ENCODE data around the gene HSH2D.
"Not testable (repeated sequence)": the region's sequence is repeated elsewhere in the genome, so short reads cannot be mapped to it uniquely, and the experiment has no call there.

Gene HSH2D

GRCh38 chr19:16168465-16169081 is 25.1 kb downstream of the HSH2D start:
- no peak overlapping the region for H2AK5ac ChIP-seq (ENCODE audit: low read depth, low read length)

GRCh38 chr19:16170134-16170533 is 26.6 kb downstream of the HSH2D start:
- no peak overlapping the region for H3K23ac ChIP-seq (ENCODE audit: low read depth, low read length, poor library complexity)
- peaks cover 0 to 3% of the 10 kb centered on the region in 2 donors for H3K9me3 ChIP-seq (replicated peaks in 1 of 2; ENCODE audit: control insufficient read depth in 2 of 2, insufficient read depth in 1 of 2, low read depth in 1 of 2, low read length in 2 of 2)

More at GRCh38 chr19:16168465-16169081, 25.1 kb downstream of the HSH2D start:
- peak overlapping the region; percentile 7 for H2AFZ ChIP-seq (ENCODE audit: low read length)
- H3K23ac ChIP-seq (ENCODE audit: low read depth, low read length, poor library complexity), result no peak overlapping the region
- H2BK12ac ChIP-seq (ENCODE audit: low read length), result no peak overlapping the region
- no peak overlapping the region for H3K14ac ChIP-seq (ENCODE audit: low read length)
- H3K27ac ChIP-seq (replicated peaks; ENCODE audit: low read length), result no peak overlapping the region
- no peak overlapping the region for H3K4me3 ChIP-seq (ENCODE audit: low read length in 2 of 2)
- no peak overlapping the region for H2BK5ac ChIP-seq (ENCODE audit: low read length)
- H3K9ac ChIP-seq (ENCODE audit: low read depth, low read length, poor library complexity), result no peak overlapping the region
- WGBS, 2 donors (ENCODE audit: extremely low coverage in 2 of 2, insufficient read length in 2 of 2, insufficient replicate concordance in 1 of 2), result no CpG with 5 or more reads among the region's 2 CpGs
- H3K27me3 ChIP-seq (ENCODE audit: control insufficient read depth in 3 of 3, insufficient read depth in 3 of 3, low read depth in 1 of 3, low read length in 3 of 3), result no peaks in the 10 kb centered on the region
- H3K36me3 ChIP-seq (replicated peaks in 1 of 2; ENCODE audit: control insufficient read depth in 2 of 2, insufficient read depth in 2 of 2, low read length in 2 of 2), result no peaks in the 10 kb centered on the region
- H3K9me3 ChIP-seq (replicated peaks in 1 of 2; ENCODE audit: control insufficient read depth in 2 of 2, insufficient read depth in 1 of 2, low read depth in 1 of 2, low read length in 2 of 2), result peaks cover 0 to 2% of the 10 kb centered on the region in 2 donors
- no peak overlapping the region for H4K91ac ChIP-seq (ENCODE audit: low read depth, low read length, poor library complexity)
- H4K8ac ChIP-seq (ENCODE audit: low read depth, low read length), result no peak overlapping the region
- no peaks in the 10 kb centered on the region for H3K4me1 ChIP-seq (ENCODE audit: control insufficient read depth in 2 of 2, insufficient read depth in 1 of 2, low read depth in 1 of 2, low read length in 2 of 2)
- H3K4me2 ChIP-seq (ENCODE audit: insufficient read depth, low read length, poor library complexity, severe bottlenecking), result no peak overlapping the region
- H2BK120ac ChIP-seq (ENCODE audit: low read depth, low read length), result no peak overlapping the region
- H2BK15ac ChIP-seq (ENCODE audit: low read length), result no peak overlapping the region
- H3K79me1 ChIP-seq (ENCODE audit: low read depth, low read length), result no peaks in the 10 kb centered on the region
- no peak for DNase-seq (ENCODE audit: low spot score)
- no peak overlapping the region for H3K18ac ChIP-seq (ENCODE audit: low read length)
- H3K4ac ChIP-seq (ENCODE audit: low read length), result no peak overlapping the region

GRCh38 chr19:16175954-16176353 is 32.5 kb downstream of the HSH2D start:
- WGBS, 2 donors (ENCODE audit: extremely low coverage in 2 of 2, insufficient read length in 2 of 2, insufficient replicate concordance in 1 of 2), result no CpG with 5 or more reads among the region's 2 CpGs
- Histone ChIP-seq H3K27ac (replicated peaks; ENCODE audit: low read length) (no peak overlapping the region), H4K8ac (ENCODE audit: low read depth, low read length) (no peak overlapping the region)

More at GRCh38 chr19:16170134-16170533, 26.6 kb downstream of the HSH2D start:
- Histone ChIP-seq H4K8ac (ENCODE audit: low read depth, low read length) (no peak overlapping the region), H3K4me2 (ENCODE audit: insufficient read depth, low read length, poor library complexity, severe bottlenecking) (no peak overlapping the region), H4K91ac (ENCODE audit: low read depth, low read length, poor library complexity) (no peak overlapping the region), H3K18ac (ENCODE audit: low read length) (no peak overlapping the region), H3K4ac (ENCODE audit: low read length) (no peak overlapping the region), H3K4me3 (ENCODE audit: low read length in 2 of 2) (no peak overlapping the region), H2BK15ac (ENCODE audit: low read length) (no peak overlapping the region), H3K36me3 (replicated peaks in 1 of 2; ENCODE audit: control insufficient read depth in 2 of 2, insufficient read depth in 2 of 2, low read length in 2 of 2) (no peaks in the 10 kb centered on the region), H3K27me3 (ENCODE audit: control insufficient read depth in 3 of 3, insufficient read depth in 3 of 3, low read depth in 1 of 3, low read length in 3 of 3) (no peaks in the 10 kb centered on the region), H3K79me1 (ENCODE audit: low read depth, low read length) (no peaks in the 10 kb centered on the region), H2AFZ (ENCODE audit: low read length) (no peak overlapping the region), H3K27ac (replicated peaks; ENCODE audit: low read length) (no peak overlapping the region), H2BK12ac (ENCODE audit: low read length) (no peak overlapping the region), H2BK5ac (ENCODE audit: low read length) (no peak overlapping the region), H2AK5ac (ENCODE audit: low read depth, low read length) (no peak overlapping the region), H3K9ac (ENCODE audit: low read depth, low read length, poor library complexity) (no peak overlapping the region), H3K4me1 (ENCODE audit: control insufficient read depth in 2 of 2, insufficient read depth in 1 of 2, low read depth in 1 of 2, low read length in 2 of 2) (no peaks in the 10 kb centered on the region), H2BK120ac (ENCODE audit: low read depth, low read length) (no peak overlapping the region), H3K14ac (ENCODE audit: low read length) (no peak overlapping the region)
- DNase-seq (ENCODE audit: low spot score), result no peak
- WGBS, 2 donors (ENCODE audit: extremely low coverage in 2 of 2, insufficient read length in 2 of 2, insufficient replicate concordance in 1 of 2), result no CpG with 5 or more reads among the region's 1 CpG

GRCh38 chr19:16178866-16179265 is 35.4 kb downstream of the HSH2D start:
- H3K4me1 ChIP-seq (ENCODE audit: control insufficient read depth in 2 of 2, insufficient read depth in 1 of 2, low read depth in 1 of 2, low read length in 2 of 2); H3K4me2 ChIP-seq (ENCODE audit: insufficient read depth, low read length, poor library complexity, severe bottlenecking); H2BK5ac ChIP-seq (ENCODE audit: low read length); H2BK120ac ChIP-seq (ENCODE audit: low read depth, low read length); H3K36me3 ChIP-seq (replicated peaks in 1 of 2; ENCODE audit: control insufficient read depth in 2 of 2, insufficient read depth in 2 of 2, low read length in 2 of 2); H3K27me3 ChIP-seq (ENCODE audit: control insufficient read depth in 3 of 3, insufficient read depth in 3 of 3, low read depth in 1 of 3, low read length in 3 of 3); H3K27ac ChIP-seq (replicated peaks; ENCODE audit: low read length); H3K18ac ChIP-seq (ENCODE audit: low read length); H3K9ac ChIP-seq (ENCODE audit: low read depth, low read length, poor library complexity); H2BK12ac ChIP-seq (ENCODE audit: low read length); H4K91ac ChIP-seq (ENCODE audit: low read depth, low read length, poor library complexity); H2AFZ ChIP-seq (ENCODE audit: low read length); H4K8ac ChIP-seq (ENCODE audit: low read depth, low read length); H2BK15ac ChIP-seq (ENCODE audit: low read length); H3K4me3 ChIP-seq (ENCODE audit: low read length in 2 of 2); DNase-seq (ENCODE audit: low spot score); H2AK5ac ChIP-seq (ENCODE audit: low read depth, low read length); H3K9me3 ChIP-seq (replicated peaks in 1 of 2; ENCODE audit: control insufficient read depth in 2 of 2, insufficient read depth in 1 of 2, low read depth in 1 of 2, low read length in 2 of 2); H3K4ac ChIP-seq (ENCODE audit: low read length); H3K23ac ChIP-seq (ENCODE audit: low read depth, low read length, poor library complexity); H3K14ac ChIP-seq (ENCODE audit: low read length); H3K79me1 ChIP-seq (ENCODE audit: low read depth, low read length): not testable (repeated sequence)
- WGBS, 2 donors (ENCODE audit: extremely low coverage in 2 of 2, insufficient read length in 2 of 2, insufficient replicate concordance in 1 of 2), result no CpG with 5 or more reads among the region's 5 CpGs

More at GRCh38 chr19:16175954-16176353, 32.5 kb downstream of the HSH2D start:
- Histone ChIP-seq H3K18ac (ENCODE audit: low read length) (no peak overlapping the region), H3K4me3 (ENCODE audit: low read length in 2 of 2) (no peak overlapping the region), H2AK5ac (ENCODE audit: low read depth, low read length) (no peak overlapping the region), H2AFZ (ENCODE audit: low read length) (no peak overlapping the region), H3K27me3 (ENCODE audit: control insufficient read depth in 3 of 3, insufficient read depth in 3 of 3, low read depth in 1 of 3, low read length in 3 of 3) (no peaks in the 10 kb centered on the region), H3K23ac (ENCODE audit: low read depth, low read length, poor library complexity) (no peak overlapping the region), H2BK15ac (ENCODE audit: low read length) (no peak overlapping the region), H4K91ac (ENCODE audit: low read depth, low read length, poor library complexity) (no peak overlapping the region), H2BK12ac (ENCODE audit: low read length) (no peak overlapping the region), H3K79me1 (ENCODE audit: low read depth, low read length) (no peaks in the 10 kb centered on the region), H2BK120ac (ENCODE audit: low read depth, low read length) (no peak overlapping the region), H3K4ac (ENCODE audit: low read length) (no peak overlapping the region), H3K9me3 (replicated peaks in 1 of 2; ENCODE audit: control insufficient read depth in 2 of 2, insufficient read depth in 1 of 2, low read depth in 1 of 2, low read length in 2 of 2) (peaks cover 0 to 2% of the 10 kb centered on the region in 2 donors), H3K4me2 (ENCODE audit: insufficient read depth, low read length, poor library complexity, severe bottlenecking) (no peak overlapping the region), H3K4me1 (ENCODE audit: control insufficient read depth in 2 of 2, insufficient read depth in 1 of 2, low read depth in 1 of 2, low read length in 2 of 2) (no peaks in the 10 kb centered on the region), H3K36me3 (replicated peaks in 1 of 2; ENCODE audit: control insufficient read depth in 2 of 2, insufficient read depth in 2 of 2, low read length in 2 of 2) (no peaks in the 10 kb centered on the region), H2BK5ac (ENCODE audit: low read length) (no peak overlapping the region), H3K14ac (ENCODE audit: low read length) (no peak overlapping the region), H3K9ac (ENCODE audit: low read depth, low read length, poor library complexity) (no peak overlapping the region)
- no peak for DNase-seq (ENCODE audit: low spot score)

Measured in neuronal stem cell (in vitro differentiated cells).